ENCODE measurements around the gene LACRT. TPM values are rescaled to one million over a fixed set of nuclear protein-coding genes. Genes with fewer than 3 reads are reported as not detected.

The LACRT gene
- total and polyA plus RNA-seq, 2 experiments from 2014 or later = not detected

GRCh38 chr12:54625598-54625997 is 9.1 kb downstream of the LACRT start:
- Histone ChIP-seq H3K27ac (no peak overlapping the region), H3K4me1 (ENCODE audit: low read depth) (peaks cover 11% of the 10 kb centered on the region), H3K36me3 (no peaks in the 10 kb centered on the region), H3K27me3 (peaks cover 9% of the 10 kb centered on the region), H3K4me3 (no peak overlapping the region), H3K9me3 (ENCODE audit: low read depth) (no peaks in the 10 kb centered on the region)
- no peak for DNase-seq (ENCODE audit: low read depth in 1 of 2, low spot score in 1 of 2)
- TF ChIP-seq CTCF (IDR thresholded peaks at IDR 0.05; ENCODE audit: low read depth, low read length) = no peak

- H3K27me3 ChIP-seq = peaks cover 11% of the 10 kb centered on the region
- H3K4me3 ChIP-seq = no peak overlapping the region
- DNase-seq (ENCODE audit: low read depth in 1 of 2, low spot score in 1 of 2) = peak; percentile 38 to 53
- H3K36me3 ChIP-seq = no peaks in the 10 kb centered on the region
- no peak overlapping the region for H3K27ac ChIP-seq
- no peaks in the 10 kb centered on the region for H3K9me3 ChIP-seq (ENCODE audit: low read depth)
- peaks cover 11% of the 10 kb centered on the region for H3K4me1 ChIP-seq (ENCODE audit: low read depth)
- no peak for TF ChIP-seq CTCF (IDR thresholded peaks at IDR 0.05; ENCODE audit: low read depth, low read length)
These were observed 10.1 kb downstream of the LACRT start for GRCh38 chr12:54624315-54625279.

GRCh38 chr12:54622463-54623183 is 12.1 kb downstream of the LACRT start:
- Histone ChIP-seq H3K27ac (no peak overlapping the region), H3K4me3 (no peak overlapping the region), H3K4me1 (ENCODE audit: low read depth) (peaks cover 11% of the 10 kb centered on the region), H3K9me3 (ENCODE audit: low read depth) (no peaks in the 10 kb centered on the region), H3K36me3 (no peaks in the 10 kb centered on the region), H3K27me3 (peaks cover 11% of the 10 kb centered on the region)
- peak in 1 of 2 donors; percentile 13 for DNase-seq (ENCODE audit: low read depth in 1 of 2, low spot score in 1 of 2)
- TF ChIP-seq CTCF (IDR thresholded peaks at IDR 0.05; ENCODE audit: low read depth, low read length) = peak; percentile 35

GRCh38 chr12:54616933-54617680 is 17.6 kb downstream of the LACRT start:
- no peaks in the 10 kb centered on the region for H3K4me1 ChIP-seq (ENCODE audit: low read depth)
- H3K36me3 ChIP-seq = no peaks in the 10 kb centered on the region
- DNase-seq (ENCODE audit: low read depth in 1 of 2, low spot score in 1 of 2) = no peak
- no peak for TF ChIP-seq CTCF (IDR thresholded peaks at IDR 0.05; ENCODE audit: low read depth, low read length)
- H3K9me3 ChIP-seq (ENCODE audit: low read depth) = no peaks in the 10 kb centered on the region
- H3K4me3 ChIP-seq = no peak overlapping the region
- no peak overlapping the region for H3K27ac ChIP-seq
- peaks cover 8% of the 10 kb centered on the region for H3K27me3 ChIP-seq

GRCh38 chr12:54612225-54612750 is 22.4 kb downstream of the LACRT start:
- DNase-seq (ENCODE audit: low read depth in 1 of 2, low spot score in 1 of 2) = no peak
- H3K4me3 ChIP-seq = no peak overlapping the region
- H3K36me3 ChIP-seq = no peaks in the 10 kb centered on the region
- no peaks in the 10 kb centered on the region for H3K9me3 ChIP-seq (ENCODE audit: low read depth)
- TF ChIP-seq CTCF (IDR thresholded peaks at IDR 0.05; ENCODE audit: low read depth, low read length) = no peak
- no peaks in the 10 kb centered on the region for H3K4me1 ChIP-seq (ENCODE audit: low read depth)
- H3K27me3 ChIP-seq = no peaks in the 10 kb centered on the region
- H3K27ac ChIP-seq = no peak overlapping the region
